ENCODE measurements around the gene CENPC. TPM values are rescaled to one million over a fixed set of nuclear protein-coding genes. Genes with fewer than 3 reads are reported as not detected.

Gene CENPC, protein sequence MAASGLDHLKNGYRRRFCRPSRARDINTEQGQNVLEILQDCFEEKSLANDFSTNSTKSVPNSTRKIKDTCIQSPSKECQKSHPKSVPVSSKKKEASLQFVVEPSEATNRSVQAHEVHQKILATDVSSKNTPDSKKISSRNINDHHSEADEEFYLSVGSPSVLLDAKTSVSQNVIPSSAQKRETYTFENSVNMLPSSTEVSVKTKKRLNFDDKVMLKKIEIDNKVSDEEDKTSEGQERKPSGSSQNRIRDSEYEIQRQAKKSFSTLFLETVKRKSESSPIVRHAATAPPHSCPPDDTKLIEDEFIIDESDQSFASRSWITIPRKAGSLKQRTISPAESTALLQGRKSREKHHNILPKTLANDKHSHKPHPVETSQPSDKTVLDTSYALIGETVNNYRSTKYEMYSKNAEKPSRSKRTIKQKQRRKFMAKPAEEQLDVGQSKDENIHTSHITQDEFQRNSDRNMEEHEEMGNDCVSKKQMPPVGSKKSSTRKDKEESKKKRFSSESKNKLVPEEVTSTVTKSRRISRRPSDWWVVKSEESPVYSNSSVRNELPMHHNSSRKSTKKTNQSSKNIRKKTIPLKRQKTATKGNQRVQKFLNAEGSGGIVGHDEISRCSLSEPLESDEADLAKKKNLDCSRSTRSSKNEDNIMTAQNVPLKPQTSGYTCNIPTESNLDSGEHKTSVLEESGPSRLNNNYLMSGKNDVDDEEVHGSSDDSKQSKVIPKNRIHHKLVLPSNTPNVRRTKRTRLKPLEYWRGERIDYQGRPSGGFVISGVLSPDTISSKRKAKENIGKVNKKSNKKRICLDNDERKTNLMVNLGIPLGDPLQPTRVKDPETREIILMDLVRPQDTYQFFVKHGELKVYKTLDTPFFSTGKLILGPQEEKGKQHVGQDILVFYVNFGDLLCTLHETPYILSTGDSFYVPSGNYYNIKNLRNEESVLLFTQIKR
- 15.0 and 17.5 TPM in 2 replicates for total RNA-seq (2014; rRNA removed; shearing (Covaris generic))

DNA sequence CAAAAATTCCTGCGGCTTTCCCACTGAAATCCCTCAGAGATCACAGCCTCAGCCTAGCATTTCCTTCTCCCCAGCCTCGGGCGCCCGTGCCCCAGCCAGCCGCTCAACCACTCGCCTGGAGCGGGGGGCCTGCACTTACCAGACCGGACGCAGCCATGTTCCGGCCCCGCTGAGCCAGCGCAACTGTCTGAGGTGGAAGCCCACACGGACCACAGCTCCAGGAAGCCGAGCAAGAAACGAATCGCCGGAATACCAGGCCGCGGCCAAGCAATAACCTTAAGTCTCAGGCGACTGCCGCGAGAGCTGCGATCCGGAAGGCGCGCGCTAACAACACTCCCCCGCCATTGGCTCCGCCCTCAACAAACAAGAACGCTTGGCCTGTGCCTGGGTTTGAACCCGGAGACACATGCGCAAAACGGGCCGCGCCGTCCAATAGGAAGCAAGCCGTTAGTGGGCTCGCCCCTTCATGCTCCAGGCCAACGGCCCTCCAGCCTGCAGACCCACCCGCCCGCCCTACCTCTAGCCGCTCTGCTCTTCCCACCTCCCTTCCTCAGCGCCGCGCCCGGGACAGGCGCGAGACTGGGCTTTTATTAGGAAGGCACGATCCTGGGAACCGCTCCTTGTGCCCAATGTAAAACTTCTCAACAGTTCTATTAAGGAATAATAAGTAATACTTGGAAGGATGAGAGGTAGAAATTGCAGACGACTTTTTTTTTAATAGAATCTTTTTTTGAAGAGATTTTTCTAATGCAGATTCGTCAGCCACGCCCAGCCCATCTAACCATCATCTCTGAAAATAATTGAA lies at the start of gene CENPC:
Gene CENPC, minus strand, starts transcription at position 305 of the 805 bp plus-strand sequence. Its CDS starts 148 bp downstream, at position 157.
- peak; percentile 96 for DNase-seq (ENCODE audit: low read depth)

DNA sequence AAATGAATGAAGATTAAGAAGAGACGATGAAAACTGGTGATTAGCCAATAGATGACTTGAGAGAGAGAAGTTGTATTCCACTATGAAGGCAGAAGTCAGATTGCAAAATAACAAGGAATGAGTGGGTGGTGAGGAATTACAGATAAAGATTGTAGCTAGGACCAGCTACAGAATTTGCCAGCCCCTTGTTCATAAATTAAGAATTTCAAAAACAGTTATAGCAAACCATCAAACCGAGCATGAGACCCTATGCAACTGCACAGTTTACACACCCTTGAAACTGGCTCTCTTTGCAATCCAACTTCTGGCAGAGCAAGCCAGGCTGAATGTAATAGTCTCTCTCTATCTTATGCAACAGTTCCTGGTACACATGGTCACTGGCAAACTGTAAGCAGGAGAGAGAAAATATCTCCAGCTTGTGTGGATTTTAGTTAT lies 48.5 kb upstream of the CENPC start:
- no peak for DNase-seq (ENCODE audit: low read depth)

DNA sequence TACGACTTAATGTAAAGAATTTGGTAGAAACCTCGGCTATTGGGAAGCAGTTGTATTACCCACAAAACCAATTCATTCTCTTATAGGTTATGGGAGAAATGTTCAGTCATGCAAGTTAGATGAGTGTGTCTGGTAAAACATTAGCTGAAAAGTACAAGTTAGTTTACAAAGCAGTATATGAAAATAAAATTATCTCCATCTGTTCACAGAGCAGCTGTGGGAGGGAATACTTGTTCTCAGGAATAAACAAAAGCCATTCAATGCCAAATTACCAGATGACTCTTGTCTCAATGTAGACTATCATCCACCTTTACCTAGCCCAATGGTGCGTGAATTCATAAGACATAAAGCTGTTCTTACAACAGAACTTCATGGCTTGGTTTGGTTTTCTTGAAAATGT lies 41.9 kb upstream of the CENPC start:
- no peak for DNase-seq (ENCODE audit: low read depth)

DNA sequence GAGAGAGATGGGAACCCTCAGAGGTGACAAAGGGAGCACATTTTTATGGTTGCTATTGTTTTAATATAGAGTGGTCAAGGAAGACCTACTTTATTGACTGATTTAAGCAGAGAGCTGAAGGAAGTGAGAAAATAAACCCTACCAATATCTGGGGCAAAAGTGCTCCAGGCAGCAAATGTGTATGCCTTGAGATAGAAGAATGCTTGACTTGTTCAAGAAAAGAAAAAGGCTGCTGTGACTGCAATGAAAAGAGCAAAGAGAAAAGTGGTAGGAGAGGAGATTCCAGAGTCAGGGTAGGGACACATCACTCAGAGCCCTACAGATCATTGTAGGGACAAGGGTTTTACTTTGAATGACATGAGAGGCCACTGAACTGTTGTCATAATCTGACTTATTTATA lies 39.2 kb upstream of the CENPC start:
- peak; percentile 4 for DNase-seq (ENCODE audit: low read depth)

DNA sequence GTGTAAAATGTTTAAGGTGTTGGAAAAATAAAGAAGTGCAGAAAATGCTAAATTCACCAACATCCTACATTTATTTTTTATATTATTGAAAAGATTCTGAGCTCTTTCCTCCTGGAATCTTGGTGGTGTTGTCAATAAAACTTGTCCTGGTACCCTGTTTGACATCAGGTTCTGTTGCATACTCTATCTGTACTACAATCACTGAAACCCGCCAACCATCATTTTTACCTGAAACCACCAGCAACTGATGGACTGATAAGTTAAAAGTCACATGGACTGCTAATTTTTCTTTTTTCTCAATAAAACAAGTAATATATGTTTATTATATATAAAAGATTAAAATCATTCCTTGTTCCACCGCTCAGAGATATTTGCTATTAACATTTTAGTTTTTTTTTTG lies 36.6 kb upstream of the CENPC start:
- no peak for DNase-seq (ENCODE audit: low read depth)

DNA sequence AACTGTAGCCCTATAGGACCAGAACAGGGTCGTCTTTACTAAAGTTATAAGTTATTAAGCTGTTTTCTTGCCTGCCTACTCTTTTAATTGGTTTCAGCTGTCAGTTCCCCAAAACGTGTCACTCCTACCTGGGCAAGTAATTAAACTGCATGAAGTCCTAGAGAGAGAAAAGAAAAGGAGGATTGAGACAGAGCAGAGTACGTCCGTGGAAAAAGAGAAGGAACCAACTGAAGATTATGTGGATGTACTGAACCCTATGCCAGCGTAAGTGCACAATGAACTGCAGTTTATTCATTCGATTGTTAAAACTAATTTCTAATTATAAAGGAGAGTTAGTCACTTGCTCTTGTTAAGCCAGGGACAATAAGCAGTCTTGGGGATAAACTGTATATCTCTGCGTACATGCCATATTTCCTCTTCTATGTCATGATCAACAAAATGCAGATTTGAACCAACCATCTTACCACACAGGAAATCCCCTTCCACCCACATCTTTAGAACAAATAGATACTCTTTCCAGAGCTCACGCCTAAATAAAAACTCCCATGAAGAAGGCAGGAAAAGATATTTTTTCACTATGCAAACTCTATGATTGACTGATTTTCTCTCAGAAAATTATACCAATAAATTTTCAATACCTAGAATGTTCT lies 36.0 kb upstream of the CENPC start:
- no peak for DNase-seq (ENCODE audit: low read depth)

DNA sequence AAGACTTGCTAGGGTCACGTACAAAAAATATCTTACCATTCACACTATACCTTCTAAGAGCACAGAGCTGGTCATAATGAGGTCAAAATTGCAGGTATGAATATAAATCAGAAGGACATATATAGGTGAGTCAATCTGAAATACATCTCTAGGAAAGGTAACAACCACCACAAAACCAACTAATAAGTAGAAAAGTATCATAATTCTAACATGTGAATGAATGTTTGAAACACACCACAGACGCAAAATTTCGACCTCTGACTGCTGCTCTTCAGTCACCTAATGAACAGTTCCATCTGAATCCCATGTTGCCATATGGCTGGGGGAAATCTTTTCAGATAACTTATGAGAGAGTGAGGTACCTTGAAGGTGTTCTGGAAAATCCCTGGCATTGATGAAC lies 35.3 kb upstream of the CENPC start:
- DNase-seq (ENCODE audit: low read depth) = no peak

DNA sequence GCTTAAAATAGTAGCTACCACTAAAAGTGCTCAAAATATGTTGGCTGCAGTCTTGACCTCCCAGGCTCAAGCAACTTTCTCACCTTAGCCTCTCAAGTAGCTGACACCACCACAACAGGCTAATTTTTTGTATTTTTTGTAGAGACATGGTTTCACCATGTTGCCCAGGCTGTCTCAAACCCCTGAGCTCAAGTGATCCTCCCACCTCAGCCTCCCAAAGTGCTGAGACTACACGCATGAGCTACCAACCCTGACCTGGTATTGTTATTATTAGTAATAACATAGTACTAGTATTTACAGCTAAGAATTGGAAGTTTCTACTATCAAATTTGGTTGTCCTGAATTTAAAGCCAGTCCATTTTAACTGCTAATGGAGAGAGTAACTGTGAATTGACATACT lies 31.2 kb upstream of the CENPC start:
- DNase-seq (ENCODE audit: low read depth) = no peak

DNA sequence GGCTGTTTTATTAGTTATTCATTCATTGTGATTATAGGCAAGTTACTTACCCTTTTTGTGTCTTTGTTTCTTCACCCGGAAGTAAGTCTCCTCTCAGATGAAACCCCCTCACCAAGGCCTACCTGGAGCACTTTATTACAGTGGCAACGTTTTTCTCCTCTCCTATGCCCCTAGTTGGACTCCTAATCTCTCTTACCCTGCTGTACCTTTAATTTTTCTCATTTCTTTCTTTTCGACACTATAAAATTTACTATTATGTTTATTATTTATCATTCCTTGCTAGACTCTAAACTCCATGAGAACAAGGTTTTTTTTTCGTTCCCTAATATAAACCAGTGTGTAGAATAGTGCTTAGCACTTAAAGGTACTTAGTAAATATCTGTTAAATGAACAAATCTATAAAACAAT lies 30.8 kb upstream of the CENPC start:
- no peak for DNase-seq (ENCODE audit: low read depth)

DNA sequence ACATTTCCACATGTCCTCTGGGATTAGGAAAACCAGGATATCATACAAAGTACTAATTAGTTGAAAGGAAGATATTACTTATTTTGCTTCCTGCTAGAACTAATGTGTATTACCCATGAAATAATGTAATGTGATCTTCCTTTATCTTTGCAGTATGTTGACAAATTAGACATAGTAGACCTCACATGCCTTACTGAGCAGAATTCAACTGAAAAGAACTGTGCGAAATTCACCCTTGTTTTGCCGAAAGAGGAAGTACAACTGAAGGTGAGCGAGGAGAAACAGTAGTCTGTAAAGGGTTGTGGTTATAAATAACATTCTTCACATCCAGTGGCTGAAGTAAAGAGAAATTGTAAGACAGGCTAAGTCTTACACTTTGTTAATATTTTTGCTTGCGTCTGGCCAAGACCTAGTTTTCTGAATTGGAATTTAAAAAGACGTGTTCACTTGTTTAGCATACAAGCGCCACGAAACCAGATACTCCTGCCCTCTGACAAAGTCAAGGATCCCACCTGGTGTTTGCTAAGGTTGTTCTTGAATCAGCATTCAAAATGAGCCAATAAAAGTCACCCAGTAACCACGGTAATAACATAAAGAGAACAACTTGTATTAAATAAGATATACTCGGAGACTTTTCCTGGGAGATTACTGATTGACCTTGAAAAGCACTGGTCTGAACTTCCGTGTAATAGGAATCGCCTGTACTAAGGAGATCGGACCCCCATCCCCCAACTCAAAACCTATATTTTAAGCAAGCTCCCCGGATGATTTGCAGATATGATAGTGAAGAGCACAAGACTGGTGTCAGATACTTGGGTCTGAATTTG lies 30.1 kb upstream of the CENPC start:
- DNase-seq (ENCODE audit: low read depth) = no peak

DNA sequence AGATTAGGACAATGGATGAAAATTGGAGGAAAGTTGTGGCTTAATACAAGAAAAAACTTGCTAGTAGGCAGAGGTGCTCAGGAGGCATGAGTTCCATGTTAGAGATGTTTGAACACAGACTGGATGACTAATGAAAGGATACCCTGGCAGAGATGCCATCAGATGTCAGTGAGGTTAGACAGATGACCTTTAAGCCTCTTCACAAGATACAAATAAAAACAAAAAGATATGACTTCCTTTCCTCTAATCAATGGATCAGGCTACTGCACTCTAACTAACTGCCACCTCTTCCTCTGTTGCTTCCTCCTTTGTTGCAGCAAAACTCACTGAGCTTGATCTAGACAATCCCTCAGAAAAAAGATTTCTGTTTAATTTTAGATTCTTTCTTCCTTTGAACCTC lies 27.9 kb upstream of the CENPC start:
- no peak for DNase-seq (ENCODE audit: low read depth)

DNA sequence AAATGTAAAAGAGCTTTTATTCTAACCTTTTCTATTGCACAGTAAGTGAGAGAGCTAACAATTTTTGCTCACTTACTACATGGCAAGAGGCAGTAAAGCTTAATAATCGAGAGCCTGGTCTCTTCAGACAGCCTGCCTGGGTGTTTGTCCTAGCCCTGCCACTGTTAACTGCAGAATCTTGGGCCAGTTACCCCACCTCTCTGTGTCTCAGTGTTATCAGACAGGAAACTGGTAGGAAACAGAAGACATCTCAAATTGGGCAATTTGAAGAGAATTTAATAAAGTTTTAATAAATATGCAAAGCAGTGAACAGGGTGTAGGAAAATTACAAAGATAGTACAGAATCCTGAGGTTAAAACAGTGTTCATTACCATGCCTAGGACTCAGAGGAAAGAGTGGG lies 26.7 kb upstream of the CENPC start:
- no peak for DNase-seq (ENCODE audit: low read depth)

DNA sequence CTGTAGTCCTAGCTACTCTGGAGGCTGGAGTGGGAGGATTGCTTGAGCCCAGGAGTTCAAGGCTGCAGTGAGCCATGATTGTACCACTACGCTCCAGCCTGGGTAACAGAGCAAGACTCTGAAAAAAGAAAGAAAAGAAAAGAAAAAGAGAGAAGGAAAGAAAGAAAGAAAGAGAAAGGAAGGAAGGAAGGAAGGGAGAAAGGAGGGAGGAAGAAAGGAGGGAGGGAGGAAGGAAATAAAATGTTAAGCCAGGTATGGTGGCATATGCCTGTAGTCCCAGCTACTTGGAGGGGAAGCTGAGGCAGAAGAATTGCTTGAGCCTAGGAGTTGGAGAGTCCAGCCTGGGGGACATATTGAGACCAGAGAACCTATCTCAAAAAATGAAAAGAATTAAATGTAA lies 25.2 kb upstream of the CENPC start:
- DNase-seq (ENCODE audit: low read depth) = no peak

DNA sequence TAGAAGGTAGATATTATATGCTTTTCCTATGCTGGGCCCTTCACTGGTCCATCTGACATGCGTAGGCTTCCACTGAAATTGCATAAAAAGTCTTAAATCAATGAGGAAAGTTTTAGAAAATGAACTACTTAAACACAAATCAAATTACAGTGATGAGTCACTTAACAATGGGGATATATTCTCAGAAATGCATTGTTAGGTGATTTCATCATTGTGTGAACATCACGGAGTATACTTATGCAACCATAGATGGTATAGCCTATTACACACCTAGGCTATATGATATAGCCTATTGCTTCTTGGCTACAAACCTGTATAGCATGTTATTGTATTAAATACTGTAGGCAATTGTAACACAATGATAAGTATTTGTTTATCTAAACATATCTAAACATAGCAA lies 23.5 kb upstream of the CENPC start:
- DNase-seq (ENCODE audit: low read depth) = no peak

DNA sequence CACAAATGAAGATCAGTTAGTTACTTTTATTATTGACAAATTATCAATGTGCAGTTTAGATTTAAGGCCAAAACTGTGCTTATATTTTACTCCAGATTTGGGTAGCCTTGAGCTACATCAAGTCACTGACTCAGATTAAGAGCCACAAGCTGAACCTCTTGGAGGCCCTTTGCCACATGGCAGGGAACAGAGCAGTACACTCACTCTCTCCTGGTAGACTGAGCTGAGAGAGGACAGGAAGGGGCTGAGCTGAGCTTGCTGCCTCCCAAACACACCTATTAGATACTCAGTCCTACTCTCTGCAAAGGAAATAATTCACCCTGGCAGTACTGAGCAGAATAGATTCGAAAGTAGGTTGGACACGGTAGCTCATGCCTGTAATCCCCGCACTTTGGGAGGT lies 21.0 kb upstream of the CENPC start:
- no peak for DNase-seq (ENCODE audit: low read depth)

DNA sequence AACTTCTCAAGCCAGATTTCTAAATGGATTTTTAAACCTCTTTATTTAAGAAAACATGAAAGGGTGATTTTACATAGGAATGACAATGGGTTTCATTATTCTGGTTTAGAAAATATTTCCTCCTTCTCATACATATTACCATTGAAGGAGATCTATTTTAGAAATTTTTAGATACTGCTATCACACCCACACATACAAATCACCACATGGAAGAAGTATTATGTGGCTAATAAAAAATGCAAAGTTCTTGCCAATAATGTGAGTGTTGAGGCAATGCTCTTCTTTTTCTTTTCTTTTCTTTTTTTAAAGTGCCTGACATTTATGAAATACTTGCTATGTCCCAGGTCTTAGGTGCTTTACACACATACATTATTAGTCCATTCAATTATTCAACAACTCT lies 20.0 kb upstream of the CENPC start:
- DNase-seq (ENCODE audit: low read depth) = no peak

DNA sequence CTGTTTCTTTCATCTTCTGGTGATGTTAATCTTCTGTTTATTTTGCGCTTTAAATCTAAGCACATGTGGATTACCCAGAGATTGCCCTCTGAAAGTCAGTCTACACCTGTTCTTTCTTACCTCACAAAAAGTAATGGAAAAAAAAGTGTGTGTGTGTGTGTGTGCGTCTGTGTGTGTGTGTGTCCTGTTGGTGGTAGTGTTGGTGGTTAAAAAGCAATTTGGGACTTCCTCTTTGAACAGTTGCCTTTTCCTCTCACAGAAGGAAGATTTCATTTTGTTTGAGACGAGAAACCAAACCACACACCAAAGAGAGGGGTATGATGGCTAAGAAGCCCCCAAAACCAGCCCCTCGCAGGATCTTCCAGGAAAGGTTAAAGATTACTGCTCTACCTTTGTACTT lies 13.2 kb upstream of the CENPC start, which contains the start of gene STAP1:
Gene STAP1, plus strand, starts transcription at position 235 of the 400 bp plus-strand sequence. Its CDS starts 83 bp downstream, at position 318.
- no peak for DNase-seq (ENCODE audit: low read depth)

DNA sequence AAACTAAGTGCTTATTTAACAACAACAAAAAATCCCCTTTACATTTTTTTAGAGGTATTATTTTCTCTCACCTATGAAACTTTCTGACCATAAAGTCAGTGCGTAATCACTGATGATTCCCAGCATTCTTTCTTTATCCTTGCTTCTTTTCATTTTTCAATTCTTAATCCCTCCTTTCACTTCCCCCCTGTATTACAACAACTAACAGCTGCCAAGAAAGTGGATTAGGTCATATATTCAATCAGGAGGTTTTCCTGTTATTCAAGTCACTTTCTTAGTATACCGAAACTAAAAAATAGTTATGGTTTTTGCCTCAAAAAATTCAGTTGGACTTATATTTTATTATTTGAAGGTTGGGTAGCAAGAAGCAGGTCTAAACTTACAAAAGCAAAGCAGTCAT lies 11.1 kb upstream of the CENPC start:
- DNase-seq (ENCODE audit: low read depth) = no peak

DNA sequence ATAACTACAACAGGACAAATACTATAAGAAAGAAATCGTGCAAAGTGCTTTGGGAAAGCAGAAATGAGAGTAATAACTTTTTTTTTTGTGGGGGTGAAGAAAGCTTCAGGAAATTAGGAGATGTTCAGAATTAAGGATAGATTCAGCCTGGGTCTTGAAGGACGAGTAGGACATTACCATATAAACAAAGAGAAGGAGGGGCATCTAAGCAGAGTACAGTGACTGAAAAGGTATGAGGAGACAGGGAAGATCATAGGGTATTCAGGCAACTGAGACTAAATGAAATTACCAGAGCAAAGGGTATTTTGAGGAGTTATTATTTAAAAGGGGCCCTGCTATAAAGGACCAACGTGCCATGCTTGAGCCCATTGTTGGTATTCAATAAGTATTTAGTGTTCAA lies 10.1 kb upstream of the CENPC start:
- DNase-seq (ENCODE audit: low read depth) = no peak

DNA sequence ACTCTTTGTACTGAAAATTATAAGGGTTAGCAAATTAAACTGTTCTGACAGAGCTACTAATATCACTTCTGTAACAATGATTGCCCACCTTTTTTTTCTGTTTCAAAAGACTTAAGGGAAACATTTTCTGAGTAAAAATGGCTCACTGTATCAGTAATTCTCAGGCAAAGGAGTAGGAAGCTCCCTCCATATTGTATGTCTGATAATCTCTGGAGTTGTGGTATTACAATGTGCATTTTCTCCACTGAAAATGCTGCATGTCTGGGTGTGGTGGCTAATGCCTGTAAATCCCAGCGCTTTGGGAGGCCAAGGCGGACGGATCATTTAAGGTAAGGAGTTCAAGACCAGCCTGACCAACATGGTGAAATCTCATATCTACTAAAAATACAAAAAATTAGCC lies 8.8 kb upstream of the CENPC start:
- DNase-seq (ENCODE audit: low read depth) = no peak

Measured in RPMI7951 (cell line).